Lower leg skin (tissue), 4 donors: ENCODE data around the gene CST5. TPM values are rescaled to one million over a fixed set of nuclear protein-coding genes. Genes with fewer than 3 reads are reported as not detected.

Source experiments
- DNase-seq, 2 donors: peaks; one replicate each; pipeline ENCODE4 v3.0.0-alpha.2; 2019; ENCODE audit warnings: low spot score in 2 of 2
- H3K4me3 ChIP-seq: fragments of 200-600 bp; sonication (generic); 2 replicates; pipeline ENCODE4 v1.5.1; 2017; ENCODE audit warnings: mild to moderate bottlenecking, low read depth; ENCODE audit not compliant: poor library complexity, severe bottlenecking
- CTCF ChIP-seq, 3 donors: fragments of 450-650 bp; IDR thresholded peaks; one replicate each; pipeline ENCODE4 v1.5.1; 2016; ENCODE audit warnings: antibody characterized with exemption in 3 of 3, mild to moderate bottlenecking in 3 of 3, moderate library complexity in 2 of 3
- POLR2A ChIP-seq, 2 donors: fragments of 450-650 bp; IDR thresholded peaks; one replicate each; pipeline ENCODE4 v1.6.1; 2016 to 2017; ENCODE audit warnings: antibody characterized with exemption in 2 of 2, mild to moderate bottlenecking in 1 of 2, moderate library complexity in 1 of 2
- WGBS, 2 donors: methylation state at CpG; one replicate each; pipeline ENCODE4 v1.1.5; 2018; 5-methylcytosine and 5-hydroxymethylcytosine counted together
- intact Hi-C: fragments of 100-400 bp; cut with DNase I; formaldehyde crosslinking; loops from one replicate; pipeline ENCODE4 v1.15.0; 2023; ENCODE audit warnings: low total_unique reads
- total RNA-seq, 4 donors: library from RNA; depleted of rRNA; stranded (reverse); fragments of >200 nt; gene quantifications; one replicate each; pipeline ENCODE4 v1.1.0, GENCODE V29; 2016

Gene CST5
- total RNA-seq, 4 donors from 2014 or later = not detected

DNA sequence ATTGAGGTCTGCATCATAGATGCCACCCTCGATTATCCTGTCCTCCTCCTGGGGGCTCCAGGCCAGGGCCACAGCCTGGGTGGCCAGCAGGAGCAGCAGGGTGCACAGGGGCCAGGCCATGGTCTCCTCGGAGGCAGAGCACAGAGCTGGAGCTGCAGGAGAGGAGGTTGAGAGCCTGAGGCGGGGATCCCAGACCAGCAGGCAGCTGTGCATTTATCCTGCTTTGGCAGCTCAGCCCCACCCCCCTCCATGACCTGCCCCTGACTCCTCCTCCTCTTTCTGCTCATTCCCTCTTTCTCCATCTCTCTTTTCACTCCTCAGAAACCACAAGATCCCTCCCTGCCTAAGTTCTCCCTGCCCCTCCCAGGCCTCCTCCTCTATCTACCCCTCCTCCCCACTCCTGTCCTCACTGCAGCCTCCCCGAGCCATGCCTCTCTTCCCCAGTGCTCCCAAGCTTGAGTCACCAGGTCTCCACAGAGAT, 53.0 kb downstream of the CST5 start, which contains the start of gene CST2:
CST2 (minus strand) TSS at position 189 of the 481 bp plus-strand sequence; CDS start at position 120, 69 bp downstream.
- intact Hi-C loops = no loop called here
- 42 to 55% methylated on average over 4 of the region's 4 CpGs for WGBS, 2 donors
- DNase-seq = no peak
- no peak for TF ChIP-seq POLR2A (IDR thresholded peaks at IDR 0.05)
- no peak for TF ChIP-seq CTCF (IDR thresholded peaks at IDR 0.05)
- no peak within 1 kb of the TSS for H3K4me3 ChIP-seq

Other genes with a start within 250 kb of the CST5 start
- gene CST3, start 241.8 kb downstream of the CST5 start, total RNA-seq = 100 to 1,000 TPM; 348 to 760 (median 498) TPM
- gene CST4, start 190.7 kb downstream of the CST5 start, total RNA-seq = not detected
- 1 to 10 TPM in 1 of 4 donors, not detected in 3; 6.8 TPM for gene CST1, start 128.8 kb downstream of the CST5 start, total RNA-seq
- gene CST2, start 53.0 kb downstream of the CST5 start, total RNA-seq = not detected
- gene GGTLC1, start 109.0 kb upstream of the CST5 start, total RNA-seq = not detected